Measurements from ENCODE around the gene ABHD17B. TPM values are rescaled to one million over a fixed set of nuclear protein-coding genes. Genes with fewer than 3 reads are reported as not detected.
"Not testable (repeated sequence)": the region's sequence is repeated elsewhere in the genome, so short reads cannot be mapped to it uniquely, and the experiment has no call there.

ABHD17B gene
- total RNA-seq (2014; rRNA removed; shearing (Covaris generic)): 34.5 and 49.0 TPM in 2 replicates

- peak; percentile 100 for DNase-seq (ENCODE audit: low read depth)
Observed at GRCh38 chr9:71911061-71911907, at the start of gene ABHD17B, which contains the start of gene C9orf85. Gene ABHD17B, minus strand, starts transcription at chr9:71911193. Its CDS starts 36,113 bp downstream, at chr9:71875080. Gene C9orf85, plus strand, starts transcription at chr9:71911639. Its CDS starts 96 bp downstream, at chr9:71911735.

- DNase-seq (ENCODE audit: low read depth): no peak
Observed at GRCh38 chr9:71955300-71955915, 44.4 kb upstream of the ABHD17B start.

DNA sequence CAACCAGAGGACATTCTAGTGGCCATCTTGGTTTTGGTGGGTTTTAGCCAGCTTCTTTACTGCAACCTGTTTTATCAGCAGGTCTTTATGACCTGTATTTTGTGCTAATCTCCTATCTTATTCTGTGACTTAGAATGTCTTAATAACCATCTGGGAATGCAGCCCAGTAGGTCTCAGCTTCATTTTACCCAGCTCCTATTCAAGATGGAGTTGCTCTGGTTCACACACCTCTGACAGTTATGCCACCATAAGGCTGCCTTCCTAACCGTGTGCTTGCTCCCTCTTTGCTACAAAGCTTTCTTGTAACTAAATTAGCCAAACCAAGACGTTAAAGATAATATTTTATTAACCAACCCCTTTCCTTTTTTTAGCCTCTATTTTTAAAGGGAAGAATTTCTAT, 43.7 kb upstream of the ABHD17B start:
- DNase-seq (ENCODE audit: low read depth): not testable (repeated sequence)

- DNase-seq (ENCODE audit: low read depth): peak; percentile 13
Observed at GRCh38 chr9:71944754-71945375, 33.9 kb upstream of the ABHD17B start.

DNA sequence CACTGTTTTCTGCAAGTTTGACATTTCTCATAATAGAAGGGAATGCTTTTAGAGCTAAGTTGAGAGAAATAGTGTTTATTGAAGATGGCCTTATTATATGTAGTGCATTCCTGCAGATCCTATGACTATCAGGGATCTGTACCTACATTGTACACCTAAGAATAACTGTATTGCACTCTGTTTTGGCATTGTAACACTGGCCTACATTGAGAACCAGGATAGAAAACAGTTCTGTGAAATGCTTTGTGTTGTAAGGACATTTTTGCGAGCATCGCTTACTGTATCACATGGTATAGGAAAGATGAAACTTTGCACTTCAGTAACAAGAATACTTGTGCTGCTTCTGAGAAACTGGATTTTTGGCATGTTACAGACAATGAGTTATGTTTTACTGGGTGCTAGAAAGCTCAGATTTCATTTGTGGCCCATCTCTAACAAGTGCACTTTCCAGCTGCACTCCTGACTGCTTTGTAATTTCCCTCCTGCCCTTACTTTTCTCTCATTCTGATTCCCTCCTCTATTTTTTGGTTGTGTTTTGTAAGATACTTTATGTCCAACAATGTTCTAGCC, 31.1 kb upstream of the ABHD17B start:
- DNase-seq (ENCODE audit: low read depth): peak; percentile 18

- peak; percentile 40 for DNase-seq (ENCODE audit: low read depth)
Observed at GRCh38 chr9:71941060-71941568, 30.1 kb upstream of the ABHD17B start.

DNA sequence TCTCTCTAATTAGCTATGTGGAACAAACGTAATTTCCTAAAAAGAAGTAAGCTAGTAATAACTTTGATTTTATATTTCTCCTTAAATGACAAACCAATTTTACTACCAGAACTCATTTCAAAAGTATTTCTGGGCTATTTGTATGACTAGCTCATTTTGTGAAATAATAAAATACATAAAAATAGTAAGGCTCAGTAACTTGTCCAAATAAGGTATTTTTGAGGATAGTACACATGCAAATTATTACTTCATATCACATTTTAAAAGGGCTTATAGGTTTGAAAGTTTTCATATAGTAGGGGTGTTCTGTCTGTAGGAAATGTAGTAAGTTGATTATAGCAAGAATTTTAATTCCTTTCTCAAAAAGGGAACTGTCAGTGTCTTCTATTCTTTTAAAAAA, 26.9 kb upstream of the ABHD17B start:
- no peak for DNase-seq (ENCODE audit: low read depth)

GRCh38 chr9:71937070-71937625, 26.2 kb upstream of the ABHD17B start:
- DNase-seq (ENCODE audit: low read depth): no peak

DNA sequence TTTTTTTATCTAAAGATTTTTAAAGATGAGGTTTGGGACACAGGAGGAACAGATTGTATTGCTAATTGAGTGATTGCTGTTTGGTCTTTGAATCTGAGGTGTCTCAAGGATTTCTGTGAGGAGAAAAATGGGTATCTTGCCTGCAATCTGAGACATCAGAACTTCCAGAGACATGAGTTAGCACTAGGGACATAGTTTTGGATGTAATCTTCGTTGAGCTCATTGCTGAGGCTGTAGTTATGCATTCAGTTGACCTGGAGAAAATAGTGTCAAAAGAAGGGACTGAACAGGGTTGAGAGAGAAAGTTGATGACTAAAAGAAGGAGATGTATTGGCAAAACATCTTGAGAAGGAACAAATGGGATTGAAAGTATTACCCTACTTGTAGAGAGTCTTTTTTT, 25.1 kb upstream of the ABHD17B start:
- no peak for DNase-seq (ENCODE audit: low read depth)

- no peak for DNase-seq (ENCODE audit: low read depth)
Observed at GRCh38 chr9:71931166-71931565, 20.2 kb upstream of the ABHD17B start.

- peak; percentile 88 for DNase-seq (ENCODE audit: low read depth)
Observed at GRCh38 chr9:71929791-71930440, 18.9 kb upstream of the ABHD17B start.

DNA sequence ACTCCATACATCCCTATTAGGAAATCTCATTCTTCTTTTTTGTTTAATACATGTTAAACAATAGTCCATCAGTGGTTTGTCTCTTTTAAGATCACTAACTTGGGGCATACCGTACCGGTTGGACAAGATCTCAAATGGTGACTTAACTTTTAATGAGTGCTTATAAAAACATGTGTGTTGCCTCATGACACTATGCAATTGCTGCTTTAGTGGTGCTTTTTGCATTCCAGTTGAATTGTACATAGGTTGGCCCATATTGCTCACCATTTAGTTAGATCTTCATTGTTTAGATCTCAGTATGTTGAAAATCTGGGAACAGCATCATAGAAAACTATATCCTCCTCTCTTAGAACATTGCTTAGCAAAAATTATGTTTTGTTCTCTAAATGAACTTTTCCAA, 18.2 kb upstream of the ABHD17B start:
- peak; percentile 34 for DNase-seq (ENCODE audit: low read depth)

GRCh38 chr9:71928806-71929205, 17.8 kb upstream of the ABHD17B start:
- no peak for DNase-seq (ENCODE audit: low read depth)

DNA sequence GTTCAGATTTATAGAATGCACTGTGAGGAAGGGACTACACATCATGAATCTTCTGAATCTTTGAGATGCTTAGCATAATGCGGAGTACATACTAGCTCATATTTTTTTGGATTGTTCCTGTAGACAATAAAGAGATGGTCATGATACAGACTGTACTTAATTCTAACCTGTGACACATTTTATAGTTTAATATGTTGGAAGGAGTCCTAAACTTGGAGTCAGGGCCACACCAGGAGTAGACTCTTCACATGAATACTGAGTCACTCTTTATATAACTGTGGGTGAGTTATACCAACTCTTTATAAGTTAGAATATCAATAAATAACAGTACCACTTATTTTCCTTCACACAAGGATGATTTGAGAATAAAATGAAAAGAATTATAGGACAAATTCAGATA, 17.4 kb upstream of the ABHD17B start:
- peak; percentile 80 for DNase-seq (ENCODE audit: low read depth)

DNA sequence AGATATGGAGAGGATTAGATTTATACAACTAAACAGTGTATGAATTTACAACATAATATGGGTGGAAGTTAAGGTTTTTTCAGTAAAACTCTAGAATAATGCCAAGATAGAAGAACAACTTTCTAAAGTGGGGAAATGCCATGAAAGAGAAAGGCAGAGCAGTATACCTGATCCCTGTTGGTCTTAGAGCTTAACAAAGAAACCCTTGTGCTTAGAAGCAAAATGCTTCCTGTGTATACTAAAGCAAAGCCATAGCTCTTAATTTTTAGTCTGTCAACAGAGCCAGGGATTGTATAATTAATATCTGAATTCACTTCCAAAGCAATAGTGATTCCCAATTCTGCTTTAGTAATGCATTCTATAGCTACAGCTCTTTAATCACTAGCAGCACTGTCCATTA, 14.8 kb upstream of the ABHD17B start:
- DNase-seq (ENCODE audit: low read depth): no peak

GRCh38 chr9:71924576-71924975, 13.6 kb upstream of the ABHD17B start:
- no peak for DNase-seq (ENCODE audit: low read depth)

DNA sequence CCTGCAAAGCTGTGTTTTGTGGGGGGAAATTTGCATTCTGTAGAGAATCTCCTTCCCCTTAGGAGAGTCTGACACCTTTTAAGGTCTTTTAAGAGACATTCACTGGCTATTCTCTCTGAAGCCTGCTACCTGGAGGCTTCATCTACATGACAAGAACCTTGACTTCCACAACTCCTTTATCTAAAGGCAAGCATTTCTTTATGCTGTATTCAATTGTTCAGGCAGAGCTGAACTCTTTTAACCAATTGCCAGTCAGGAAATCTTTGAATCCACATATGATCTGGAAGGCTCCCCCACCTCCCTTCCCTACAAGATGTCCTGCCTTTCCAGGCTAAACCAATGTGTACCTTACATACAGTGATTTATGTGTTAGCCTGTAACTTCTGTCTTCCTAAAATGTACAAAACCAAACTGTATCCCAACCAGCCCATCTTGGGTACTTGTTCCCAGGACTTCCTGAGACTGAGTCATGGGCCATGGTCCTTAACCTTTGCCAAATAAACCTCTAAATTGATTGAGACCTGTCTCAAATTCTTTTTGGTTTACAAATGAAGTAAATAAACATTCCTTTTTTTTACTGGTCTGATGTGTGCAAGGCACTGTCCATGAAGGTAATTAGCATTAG, 10.3 kb upstream of the ABHD17B start:
- DNase-seq (ENCODE audit: low read depth): peak; percentile 84

- DNase-seq (ENCODE audit: low read depth): no peak
Observed at GRCh38 chr9:71920456-71921189, 9.6 kb upstream of the ABHD17B start.

DNA sequence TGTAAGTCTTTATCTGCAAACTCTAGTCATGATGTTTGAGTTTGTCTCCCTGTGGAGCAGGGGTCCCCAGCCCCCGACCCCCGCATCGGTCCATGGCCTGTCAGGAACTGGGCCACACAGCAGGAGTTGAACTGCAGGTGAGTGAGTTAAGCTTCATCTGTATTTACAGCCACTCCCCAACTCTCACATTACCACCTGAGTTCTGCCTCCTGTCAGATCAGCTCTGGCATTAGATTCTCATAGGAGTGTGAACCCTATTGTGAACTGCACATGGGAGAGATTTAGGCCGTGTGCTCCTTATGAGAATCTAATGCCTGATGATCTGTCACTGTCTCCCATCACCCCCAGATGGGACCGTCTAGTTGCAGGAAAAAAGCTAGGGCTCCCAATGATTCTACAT, 7.4 kb upstream of the ABHD17B start:
- DNase-seq (ENCODE audit: low read depth): no peak
